ENCODE data around the gene AP2M1. TPM values are rescaled to one million over a fixed set of nuclear protein-coding genes. Genes with fewer than 3 reads are reported as not detected.

Gene AP2M1
- total RNA-seq, 1 experiment from 2014 or later, result 667 TPM

Other genes starting within 250 kb of the AP2M1 start
- 15.7 and 17.9 TPM in 2 replicates for gene ABCC5, start 157.0 kb upstream of the AP2M1 start, total RNA-seq (2014; rRNA removed; shearing (Covaris generic))
- not detected in 2 replicates for gene HTR3D, start 143.1 kb upstream of the AP2M1 start, total RNA-seq (2014; rRNA removed; shearing (Covaris generic))
- gene HTR3C, start 121.8 kb upstream of the AP2M1 start, total RNA-seq (2014; rRNA removed; shearing (Covaris generic)), result not detected in 2 replicates
- gene HTR3E, start 77.8 kb upstream of the AP2M1 start, total RNA-seq (2014; rRNA removed; shearing (Covaris generic)), result not detected in 2 replicates
- gene EIF2B5, start 39.5 kb upstream of the AP2M1 start, total RNA-seq (2014; rRNA removed; shearing (Covaris generic)), result 58.4 and 65.6 TPM in 2 replicates
- 40.6 and 44.4 TPM in 2 replicates for gene DVL3, start 19.5 kb upstream of the AP2M1 start, total RNA-seq (2014; rRNA removed; shearing (Covaris generic))
- 31.1 and 38.8 TPM in 2 replicates for gene ABCF3, start 11.3 kb downstream of the AP2M1 start, total RNA-seq (2014; rRNA removed; shearing (Covaris generic))
- gene VWA5B2, start 54.7 kb downstream of the AP2M1 start, total RNA-seq (2014; rRNA removed; shearing (Covaris generic)), result 0.41 TPM in 1 of 2 replicates, not detected in the other
- gene ALG3, start 74.1 kb downstream of the AP2M1 start, total RNA-seq (2014; rRNA removed; shearing (Covaris generic)), result 59.8 and 62.7 TPM in 2 replicates
- gene EEF1AKMT4, start 74.8 kb downstream of the AP2M1 start, total RNA-seq (2014; rRNA removed; shearing (Covaris generic)), result 10.1 and 15.2 TPM in 2 replicates
- gene CAMK2N2, start 86.7 kb downstream of the AP2M1 start, total RNA-seq (2014; rRNA removed; shearing (Covaris generic)), result 1.5 and 1.6 TPM in 2 replicates
- not detected in 2 replicates for gene ECE2, start 101.2 kb downstream of the AP2M1 start, total RNA-seq (2014; rRNA removed; shearing (Covaris generic))
- 378 and 392 TPM in 2 replicates for gene PSMD2, start 124.4 kb downstream of the AP2M1 start, total RNA-seq (2014; rRNA removed; shearing (Covaris generic))
- gene EIF4G1, start 139.8 kb downstream of the AP2M1 start, total RNA-seq (2014; rRNA removed; shearing (Covaris generic)), result 359 and 392 TPM in 2 replicates
- gene FAM131A, start 162.7 kb downstream of the AP2M1 start, total RNA-seq (2014; rRNA removed; shearing (Covaris generic)), result 36.9 and 41.1 TPM in 2 replicates
- gene CLCN2, start 186.8 kb downstream of the AP2M1 start, total RNA-seq (2014; rRNA removed; shearing (Covaris generic)), result 17.1 and 22.3 TPM in 2 replicates
- gene POLR2H, start 186.9 kb downstream of the AP2M1 start, total RNA-seq (2014; rRNA removed; shearing (Covaris generic)), result 92.8 and 100 TPM in 2 replicates
- gene THPO, start 203.4 kb downstream of the AP2M1 start, total RNA-seq (2014; rRNA removed; shearing (Covaris generic)), result 0.80 and 1.3 TPM in 2 replicates
- gene CHRD, start 205.2 kb downstream of the AP2M1 start, total RNA-seq (2014; rRNA removed; shearing (Covaris generic)), result 4.5 and 10.5 TPM in 2 replicates